HEK293 (cell line): ENCODE data around the gene ZNF311.

Source experiments
- CTCF ChIA-PET: fragments of 350-600 bp; formaldehyde crosslinking; extraction: SDS; loops from one replicate; lab custom pipeline; 2021; ENCODE audit warnings: antibody characterized with exemption; lab: Yijun Ruan, JAX
- POLR2A ChIA-PET: fragments of 300-600 bp; formaldehyde crosslinking; extraction: SDS; loops from one replicate; lab custom pipeline; 2020; ENCODE audit warnings: antibody characterized with exemption, inconsistent platforms; lab: Yijun Ruan, JAX
- H3K27ac ChIP-seq: fragments of 200-500 bp; sonication (Bioruptor generic); 2 replicates; pipeline ENCODE4 v1.5.1; 2014; ENCODE audit warnings: low read depth, low read length, control low read depth, inconsistent platforms; ENCODE audit errors: extremely low read depth
- H3K36me3 ChIP-seq, 2 experiments: fragments of 200-500 bp in 1 of 2; sonication (Bioruptor generic) in 1 of 2; 1 replicate in 1 of 2; 2 replicates in 1 of 2; pipeline ENCODE4 v1.5.1; 2014 to 2017; ENCODE audit warnings: inconsistent platforms in 2 of 2, low read length in 2 of 2; ENCODE audit not compliant: control insufficient read depth in 2 of 2, insufficient read depth in 1 of 2
- H3K4me1 ChIP-seq: fragments of 200-500 bp; sonication (Bioruptor generic); 2 replicates; pipeline ENCODE4 v1.5.1; 2014; ENCODE audit warnings: mild to moderate bottlenecking, low read length, inconsistent platforms; ENCODE audit not compliant: control insufficient read depth, insufficient read depth
- H3K4me3 ChIP-seq: 2 replicates; pipeline ENCODE4 v1.5.1; 2011; ENCODE audit warnings: low read depth, mild to moderate bottlenecking, control low read depth, low read length, moderate library complexity
- H3K9me3 ChIP-seq: fragments of 200-500 bp; sonication (Bioruptor generic); 2 replicates; pipeline ENCODE4 v1.5.1; 2014; ENCODE audit warnings: low read depth, low read length, inconsistent platforms; ENCODE audit not compliant: control insufficient read depth, insufficient read depth
- BCL11B ChIP-seq: fragments of 450-650 bp; formaldehyde crosslinking; IDR thresholded peaks from 2 replicates; pipeline ENCODE4 v1.5.1; 2016; ENCODE audit warnings: low read depth, missing biosample characterization, missing genetic modification characterization
- EGR2 ChIP-seq: fragments of 450-650 bp; formaldehyde crosslinking; IDR thresholded peaks from 2 replicates; pipeline ENCODE4 v1.5.1; 2016; ENCODE audit warnings: low read depth, missing biosample characterization, missing genetic modification characterization
- KLF10 ChIP-seq: fragments of 450-650 bp; IDR thresholded peaks from 2 replicates; pipeline ENCODE4 v1.5.1; 2018; ENCODE audit warnings: missing biosample characterization, mild to moderate bottlenecking, missing genetic modification characterization
- REPIN1 ChIP-seq: fragments of 450-650 bp; formaldehyde crosslinking; IDR thresholded peaks from 2 replicates; pipeline ENCODE4 v1.5.1; 2017; ENCODE audit warnings: missing biosample characterization, missing genetic modification characterization, low read depth
- SCRT2 ChIP-seq: fragments of 450-650 bp; formaldehyde crosslinking; IDR thresholded peaks from 2 replicates; pipeline ENCODE4 v1.5.1; 2016; ENCODE audit warnings: missing biosample characterization, missing genetic modification characterization
- SP3 ChIP-seq: fragments of 450-650 bp; formaldehyde crosslinking; IDR thresholded peaks from 2 replicates; pipeline ENCODE4 v1.5.1; 2016; ENCODE audit warnings: missing biosample characterization, missing genetic modification characterization
- SP7 ChIP-seq: fragments of 450-650 bp; formaldehyde crosslinking; IDR thresholded peaks from 2 replicates; pipeline ENCODE4 v1.5.1; 2016; ENCODE audit warnings: missing biosample characterization, missing genetic modification characterization
- TCF7L2 ChIP-seq: IDR thresholded peaks from 2 replicates; pipeline ENCODE4 v1.6.1; 2011; ENCODE audit warnings: low read depth, mild to moderate bottlenecking, inconsistent platforms, low read length, moderate library complexity, borderline replicate concordance
- ZBTB1 ChIP-seq: fragments of 450-650 bp; formaldehyde crosslinking; IDR thresholded peaks from 2 replicates; pipeline ENCODE4 v1.5.1; 2016; ENCODE audit warnings: missing biosample characterization, missing genetic modification characterization
- ZBTB17 ChIP-seq: fragments of 450-650 bp; formaldehyde crosslinking; IDR thresholded peaks from 2 replicates; pipeline ENCODE4 v1.5.1; 2016; ENCODE audit warnings: missing biosample characterization, missing genetic modification characterization
- ZBTB48 ChIP-seq: fragments of 450-650 bp; formaldehyde crosslinking; IDR thresholded peaks from 2 replicates; pipeline ENCODE4 v1.5.1; 2016; ENCODE audit warnings: missing biosample characterization, missing genetic modification characterization
- ZEB2 ChIP-seq: fragments of 450-650 bp; formaldehyde crosslinking; IDR thresholded peaks from 2 replicates; pipeline ENCODE4 v1.5.1; 2016; ENCODE audit warnings: missing biosample characterization, missing genetic modification characterization
- ZNF10 ChIP-seq: fragments of 450-650 bp; formaldehyde crosslinking; IDR thresholded peaks from 2 replicates; pipeline ENCODE4 v1.5.1; 2017; ENCODE audit warnings: missing biosample characterization, missing genetic modification characterization
- ZNF138 ChIP-seq: fragments of 450-650 bp; formaldehyde crosslinking; IDR thresholded peaks from 2 replicates; pipeline ENCODE4 v1.5.1; 2016; ENCODE audit warnings: missing biosample characterization, missing genetic modification characterization, borderline replicate concordance
- ZNF155 ChIP-seq: fragments of 450-650 bp; formaldehyde crosslinking; IDR thresholded peaks from 2 replicates; pipeline ENCODE4 v1.5.1; 2016; ENCODE audit warnings: missing biosample characterization, missing genetic modification characterization
- ZNF157 ChIP-seq: fragments of 450-650 bp; formaldehyde crosslinking; IDR thresholded peaks from 2 replicates; pipeline ENCODE4 v1.5.1; 2016; ENCODE audit warnings: missing biosample characterization, missing genetic modification characterization
- ZNF280D ChIP-seq: fragments of 450-650 bp; formaldehyde crosslinking; IDR thresholded peaks from 2 replicates; pipeline ENCODE4 v1.5.1; 2016; ENCODE audit warnings: missing biosample characterization, missing genetic modification characterization
- ZNF335 ChIP-seq: fragments of 450-650 bp; formaldehyde crosslinking; conservative IDR thresholded peaks from 2 replicates; pipeline ENCODE4 v1.5.1; 2016; ENCODE audit warnings: missing biosample characterization, missing genetic modification characterization
- ZNF404 ChIP-seq: fragments of 450-650 bp; formaldehyde crosslinking; IDR thresholded peaks from 2 replicates; pipeline ENCODE4 v1.5.1; 2017; ENCODE audit warnings: missing biosample characterization, missing genetic modification characterization
- ZNF544 ChIP-seq: fragments of 450-650 bp; formaldehyde crosslinking; IDR thresholded peaks from 2 replicates; pipeline ENCODE4 v1.5.0; 2017; ENCODE audit warnings: missing biosample characterization, missing genetic modification characterization
- ZNF621 ChIP-seq: fragments of 450-650 bp; formaldehyde crosslinking; IDR thresholded peaks from 2 replicates; pipeline ENCODE4 v1.5.1; 2017; ENCODE audit warnings: missing biosample characterization, missing genetic modification characterization
- ZNF623 ChIP-seq: fragments of 450-650 bp; formaldehyde crosslinking; IDR thresholded peaks from 2 replicates; pipeline ENCODE4 v1.5.1; 2016; ENCODE audit warnings: missing biosample characterization, missing genetic modification characterization
- ZNF664 ChIP-seq: fragments of 450-650 bp; formaldehyde crosslinking; IDR thresholded peaks from 2 replicates; pipeline ENCODE4 v1.5.1; 2016; ENCODE audit warnings: missing biosample characterization, missing genetic modification characterization
- ZNF677 ChIP-seq: fragments of 450-650 bp; IDR thresholded peaks from 2 replicates; pipeline ENCODE4 v1.5.0; 2018; ENCODE audit warnings: missing biosample characterization, mild to moderate bottlenecking, missing genetic modification characterization, moderate library complexity
- ZNF830 ChIP-seq: fragments of 450-650 bp; IDR thresholded peaks from 2 replicates; pipeline ENCODE4 v1.5.0; 2018; ENCODE audit warnings: missing biosample characterization, missing genetic modification characterization, low read depth, mild to moderate bottlenecking, moderate library complexity
- TF ChIP-seq, protein P1 (sequence below): fragments of 450-650 bp; formaldehyde crosslinking; IDR thresholded peaks from 2 replicates; pipeline ENCODE4 v1.5.1; 2017; ENCODE audit warnings: missing biosample characterization, mild to moderate bottlenecking, missing genetic modification characterization, moderate library complexity
- TF ChIP-seq, protein P2 (sequence below): fragments of 450-650 bp; formaldehyde crosslinking; IDR thresholded peaks from 2 replicates; pipeline ENCODE4 v1.5.1; 2016; ENCODE audit warnings: missing biosample characterization, missing genetic modification characterization
- TF ChIP-seq, protein P3 (sequence below): fragments of 450-650 bp; formaldehyde crosslinking; IDR thresholded peaks from 2 replicates; pipeline ENCODE4 v1.5.1; 2016; ENCODE audit warnings: missing biosample characterization, missing genetic modification characterization

Gene ZNF311

DNA sequence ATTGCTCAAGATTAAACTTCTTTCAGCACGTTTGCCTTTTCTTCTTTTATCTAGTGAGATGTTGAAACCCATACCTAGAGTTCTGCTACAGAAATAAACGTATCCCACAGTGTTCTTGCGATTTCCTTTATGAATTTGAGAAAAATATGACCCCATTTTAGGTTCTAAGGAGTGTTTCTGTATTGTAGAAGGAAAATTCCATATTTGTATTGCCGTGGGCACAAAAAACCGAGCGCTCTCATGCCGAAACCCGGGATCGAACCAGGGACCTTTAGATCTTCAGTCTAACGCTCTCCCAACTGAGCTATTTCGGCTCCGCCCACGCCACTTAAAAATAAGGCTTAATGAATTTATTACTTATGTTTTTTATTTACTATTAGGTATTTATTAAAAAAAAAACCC, 23.7 kb downstream of the ZNF311 start (continued):
- TF ChIP-seq ZBTB1 (tag by site-specific recombination) (no peak), EGR2 (tag by site-specific recombination) (peak; percentile 38), ZBTB48 (tag by site-specific recombination) (no peak), SCRT2 (tag by site-specific recombination) (peak; percentile 62; the same call in 1 of the 2 replicates), ZNF830 (tag by site-specific recombination) (peak; percentile 70; the same call in 1 of the 2 replicates), ZNF335 (tag by site-specific recombination) (peak; percentile 20; the same call in 1 of the 2 replicates)
- TF ChIP-seq, protein P1, sequence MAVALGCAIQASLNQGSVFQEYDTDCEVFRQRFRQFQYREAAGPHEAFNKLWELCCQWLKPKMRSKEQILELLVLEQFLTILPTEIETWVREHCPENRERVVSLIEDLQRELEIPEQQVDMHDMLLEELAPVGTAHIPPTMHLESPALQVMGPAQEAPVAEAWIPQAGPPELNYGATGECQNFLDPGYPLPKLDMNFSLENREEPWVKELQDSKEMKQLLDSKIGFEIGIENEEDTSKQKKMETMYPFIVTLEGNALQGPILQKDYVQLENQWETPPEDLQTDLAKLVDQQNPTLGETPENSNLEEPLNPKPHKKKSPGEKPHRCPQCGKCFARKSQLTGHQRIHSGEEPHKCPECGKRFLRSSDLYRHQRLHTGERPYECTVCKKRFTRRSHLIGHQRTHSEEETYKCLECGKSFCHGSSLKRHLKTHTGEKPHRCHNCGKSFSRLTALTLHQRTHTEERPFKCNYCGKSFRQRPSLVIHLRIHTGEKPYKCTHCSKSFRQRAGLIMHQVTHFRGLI (tag by site-specific recombination), result no peak

DNA sequence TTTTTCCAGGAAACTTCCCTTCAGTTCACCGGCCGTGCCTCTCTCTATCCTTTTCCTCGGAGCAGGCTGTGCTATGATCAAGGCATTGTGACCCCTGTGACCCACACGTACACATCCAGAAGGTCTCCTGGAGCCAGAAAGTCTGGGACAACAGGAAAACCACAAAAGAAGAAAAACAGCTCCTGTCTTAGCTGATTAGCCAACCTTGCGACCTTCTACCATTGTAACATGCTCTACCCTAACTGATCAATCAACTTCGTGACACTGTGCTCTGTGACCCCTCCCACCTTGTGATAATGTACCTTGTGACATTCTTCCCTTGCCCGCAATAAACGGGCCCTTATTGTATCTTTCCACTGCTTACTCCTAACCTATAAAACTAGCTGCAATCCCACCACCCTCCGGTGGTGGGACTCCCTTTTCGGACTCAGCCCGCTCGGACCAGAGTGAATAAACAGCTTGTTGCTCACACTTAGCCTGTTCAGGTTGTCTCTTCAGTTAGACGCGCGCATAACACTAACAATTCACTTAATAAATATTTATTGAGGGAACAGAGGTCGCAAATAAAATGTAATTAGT, 24.2 kb downstream of the ZNF311 start:
- Histone ChIP-seq H3K27ac (peak overlapping the region; percentile 20; the same call in 1 of the 2 replicates), H3K9me3 (no peaks in the 10 kb centered on the region), H3K36me3 (no peaks in the 10 kb centered on the region), H3K4me1 (peaks cover 5% of the 10 kb centered on the region; the same call in 1 of the 2 replicates), H3K4me3 (peak overlapping the region; percentile 73)
- ChIA-PET POLR2A (interaction anchor here (0.7 to 1.9 kb wide), 6 partner anchors 28 to 647 kb away, joined by 3 to 12 read pairs (median 5); partner anchors contain the start of gene TRIM27), CTCF (interaction anchor here (0.6 to 2.5 kb wide), 12 partner anchors 24 to 647 kb away, joined by 3 to 8 read pairs (median 3); no protein-coding TSS in a partner anchor)
- TF ChIP-seq ZNF664 (tag by site-specific recombination), result no peak
- no peak for TF ChIP-seq REPIN1 (tag by site-specific recombination)
- peak; percentile 75 for TF ChIP-seq ZNF335 (tag by site-specific recombination)
- no peak for TF ChIP-seq KLF10 (tag by site-specific recombination)
- TF ChIP-seq, protein P1 (tag by site-specific recombination), result no peak
- TF ChIP-seq ZNF544 (tag by site-specific recombination), result no peak
- TF ChIP-seq SP7 (tag by site-specific recombination), result peak; percentile 60; the same call in 1 of the 2 replicates
- TF ChIP-seq ZNF280D, result no peak
- TF ChIP-seq ZNF404 (tag by site-specific recombination), result no peak
- no peak for TF ChIP-seq ZEB2
- peak; percentile 80; the same call in 1 of the 2 replicates for TF ChIP-seq BCL11B
- no peak for TF ChIP-seq ZNF138
- TF ChIP-seq ZNF623 (tag by site-specific recombination), result no peak
- no peak for TF ChIP-seq ZNF677
- TF ChIP-seq ZNF10 (tag by site-specific recombination), result peak; percentile 86
- TF ChIP-seq, protein P2, sequence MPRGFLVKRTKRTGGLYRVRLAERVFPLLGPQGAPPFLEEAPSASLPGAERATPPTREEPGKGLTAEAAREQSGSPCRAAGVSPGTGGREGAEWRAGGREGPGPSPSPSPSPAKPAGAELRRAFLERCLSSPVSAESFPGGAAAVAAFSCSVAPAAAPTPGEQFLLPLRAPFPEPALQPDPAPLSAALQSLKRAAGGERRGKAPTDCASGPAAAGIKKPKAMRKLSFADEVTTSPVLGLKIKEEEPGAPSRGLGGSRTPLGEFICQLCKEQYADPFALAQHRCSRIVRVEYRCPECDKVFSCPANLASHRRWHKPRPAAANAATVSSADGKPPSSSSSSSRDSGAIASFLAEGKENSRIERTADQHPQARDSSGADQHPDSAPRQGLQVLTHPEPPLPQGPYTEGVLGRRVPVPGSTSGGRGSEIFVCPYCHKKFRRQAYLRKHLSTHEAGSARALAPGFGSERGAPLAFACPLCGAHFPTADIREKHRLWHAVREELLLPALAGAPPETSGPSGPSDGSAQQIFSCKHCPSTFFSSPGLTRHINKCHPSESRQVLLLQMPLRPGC (tag by site-specific recombination), result no peak
- no peak for TF ChIP-seq ZNF621 (tag by site-specific recombination)
- TF ChIP-seq ZBTB17 (tag by site-specific recombination), result peak; percentile 82
- 0 out of 2 replicates have a peak, but pooled peaks have one; percentile 21 for TF ChIP-seq SP3 (tag by site-specific recombination)
- TF ChIP-seq, protein P3, sequence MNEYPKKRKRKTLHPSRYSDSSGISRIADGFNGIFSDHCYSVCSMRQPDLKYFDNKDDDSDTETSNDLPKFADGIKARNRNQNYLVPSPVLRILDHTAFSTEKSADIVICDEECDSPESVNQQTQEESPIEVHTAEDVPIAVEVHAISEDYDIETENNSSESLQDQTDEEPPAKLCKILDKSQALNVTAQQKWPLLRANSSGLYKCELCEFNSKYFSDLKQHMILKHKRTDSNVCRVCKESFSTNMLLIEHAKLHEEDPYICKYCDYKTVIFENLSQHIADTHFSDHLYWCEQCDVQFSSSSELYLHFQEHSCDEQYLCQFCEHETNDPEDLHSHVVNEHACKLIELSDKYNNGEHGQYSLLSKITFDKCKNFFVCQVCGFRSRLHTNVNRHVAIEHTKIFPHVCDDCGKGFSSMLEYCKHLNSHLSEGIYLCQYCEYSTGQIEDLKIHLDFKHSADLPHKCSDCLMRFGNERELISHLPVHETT, result no peak
- peak; percentile 71 for TF ChIP-seq TCF7L2
- no peak for TF ChIP-seq ZNF157 (tag by site-specific recombination)
- no peak for TF ChIP-seq ZNF155 (tag by site-specific recombination)
